ENCODE measurements around the gene DBN1. TPM values are rescaled to one million over a fixed set of nuclear protein-coding genes. Genes with fewer than 3 reads are reported as not detected.

The DBN1 gene
- total and polyA plus RNA-seq, 9 donors = 18.4 to 91.6 (median 55.7) TPM

DNA sequence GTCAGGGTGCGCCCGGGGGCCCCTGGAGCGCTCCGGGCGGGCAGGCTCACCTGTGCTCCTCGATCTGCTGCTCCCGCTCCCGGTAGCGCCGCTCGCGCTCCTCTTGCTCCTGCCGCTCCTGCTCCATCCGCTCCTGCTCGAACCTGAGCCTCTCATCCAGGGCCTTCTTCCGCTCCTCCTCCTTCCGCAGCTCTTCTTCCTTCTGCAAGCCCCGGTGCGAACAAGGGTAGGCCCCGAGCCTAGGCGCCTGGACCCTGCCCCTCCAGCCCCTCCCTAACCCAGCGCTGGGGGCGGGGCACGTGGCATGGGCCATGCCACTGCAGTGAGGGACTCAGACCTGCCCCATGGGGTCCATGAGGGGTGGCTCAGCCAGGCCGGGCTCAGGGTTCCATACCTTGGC is 6.6 kb downstream of the DBN1 start:
- H3K4me3 ChIP-seq = no peak overlapping the region
- TF ChIP-seq, protein P1, sequence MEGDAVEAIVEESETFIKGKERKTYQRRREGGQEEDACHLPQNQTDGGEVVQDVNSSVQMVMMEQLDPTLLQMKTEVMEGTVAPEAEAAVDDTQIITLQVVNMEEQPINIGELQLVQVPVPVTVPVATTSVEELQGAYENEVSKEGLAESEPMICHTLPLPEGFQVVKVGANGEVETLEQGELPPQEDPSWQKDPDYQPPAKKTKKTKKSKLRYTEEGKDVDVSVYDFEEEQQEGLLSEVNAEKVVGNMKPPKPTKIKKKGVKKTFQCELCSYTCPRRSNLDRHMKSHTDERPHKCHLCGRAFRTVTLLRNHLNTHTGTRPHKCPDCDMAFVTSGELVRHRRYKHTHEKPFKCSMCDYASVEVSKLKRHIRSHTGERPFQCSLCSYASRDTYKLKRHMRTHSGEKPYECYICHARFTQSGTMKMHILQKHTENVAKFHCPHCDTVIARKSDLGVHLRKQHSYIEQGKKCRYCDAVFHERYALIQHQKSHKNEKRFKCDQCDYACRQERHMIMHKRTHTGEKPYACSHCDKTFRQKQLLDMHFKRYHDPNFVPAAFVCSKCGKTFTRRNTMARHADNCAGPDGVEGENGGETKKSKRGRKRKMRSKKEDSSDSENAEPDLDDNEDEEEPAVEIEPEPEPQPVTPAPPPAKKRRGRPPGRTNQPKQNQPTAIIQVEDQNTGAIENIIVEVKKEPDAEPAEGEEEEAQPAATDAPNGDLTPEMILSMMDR (IDR thresholded peaks at IDR 0.05) = no peak
- TF ChIP-seq EP300 (IDR thresholded peaks at IDR 0.05) (no peak), POLR2A (IDR thresholded peaks at IDR 0.05) (no peak)
- no peaks in the 10 kb centered on the region for H3K36me3 ChIP-seq
- H3K27ac ChIP-seq = no peak overlapping the region
- no peaks in the 10 kb centered on the region for H3K9me3 ChIP-seq
- no peak for DNase-seq
- 94 to 96% (median 96%) methylated on average over 25 of the region's 25 CpGs for WGBS, 3 donors
- intact Hi-C loops (cut with DNase I) = no loop called here
- no peaks in the 10 kb centered on the region for H3K27me3 ChIP-seq
- peaks cover 4% of the 10 kb centered on the region for H3K4me1 ChIP-seq (ENCODE audit: insufficient read depth)

- no peaks in the 10 kb centered on the region for H3K36me3 ChIP-seq
Observed at GRCh38 chr5:177465044-177465443, 8.4 kb downstream of the DBN1 start.

DNA sequence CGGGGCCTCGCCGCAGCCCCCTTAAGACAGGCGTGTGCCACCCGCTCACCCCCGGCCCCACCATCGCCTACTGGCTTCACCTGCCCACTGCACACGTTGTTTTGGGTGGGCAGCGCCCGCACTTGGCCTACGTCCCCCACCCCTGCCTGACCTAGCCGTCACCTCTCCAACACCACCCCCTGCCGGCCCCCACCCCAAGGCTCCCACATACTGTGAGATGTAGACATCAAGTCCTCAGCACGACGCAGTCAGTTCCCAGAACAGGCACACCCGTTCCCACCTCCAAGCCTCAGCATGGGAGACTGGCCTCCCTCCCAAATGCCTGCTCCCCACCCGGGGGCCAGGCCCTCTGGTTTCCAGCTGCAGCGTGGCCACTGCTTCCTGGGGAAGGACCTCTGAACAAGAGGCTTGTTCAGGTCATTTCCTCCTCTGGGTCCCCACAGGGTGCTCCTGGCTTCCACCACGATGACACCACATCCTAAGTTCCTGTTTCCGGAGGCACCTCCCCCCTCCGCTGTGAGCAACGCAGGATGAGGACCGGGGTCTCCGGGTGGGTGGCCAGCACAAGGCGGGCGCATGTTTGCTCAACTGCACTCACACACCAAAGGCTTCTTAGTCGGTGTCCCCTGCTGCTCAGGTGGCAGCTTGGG is 11.3 kb downstream of the DBN1 start:
- no peaks in the 10 kb centered on the region for H3K27me3 ChIP-seq
- no peak overlapping the region for H3K4me3 ChIP-seq
- intact Hi-C loops (cut with DNase I) = no loop called here
- H3K27ac ChIP-seq = no peak overlapping the region
- H3K36me3 ChIP-seq = no peaks in the 10 kb centered on the region
- 79 to 80% (median 79%) methylated on average over 27 of the region's 27 CpGs for WGBS, 3 donors
- H3K9me3 ChIP-seq = no peaks in the 10 kb centered on the region
- TF ChIP-seq EP300 (IDR thresholded peaks at IDR 0.05) (no peak), POLR2A (IDR thresholded peaks at IDR 0.05) (no peak)
- TF ChIP-seq, protein P1 (IDR thresholded peaks at IDR 0.05) = no peak
- H3K4me1 ChIP-seq (ENCODE audit: insufficient read depth) = no peaks in the 10 kb centered on the region
- no peak for DNase-seq

More at GRCh38 chr5:177465044-177465443, 8.4 kb downstream of the DBN1 start:
- intact Hi-C loops (cut with DNase I) = no loop called here
- Histone ChIP-seq H3K27me3 (no peaks in the 10 kb centered on the region), H3K9me3 (no peaks in the 10 kb centered on the region), H3K4me3 (no peak overlapping the region), H3K4me1 (ENCODE audit: insufficient read depth) (no peaks in the 10 kb centered on the region), H3K27ac (no peak overlapping the region)
- 96 to 99% (median 98%) methylated on average over 11 of the region's 11 CpGs for WGBS, 3 donors
- no peak for DNase-seq
- TF ChIP-seq EP300 (IDR thresholded peaks at IDR 0.05) (no peak), POLR2A (IDR thresholded peaks at IDR 0.05) (no peak)
- TF ChIP-seq, protein P1 (IDR thresholded peaks at IDR 0.05) = no peak

DNA sequence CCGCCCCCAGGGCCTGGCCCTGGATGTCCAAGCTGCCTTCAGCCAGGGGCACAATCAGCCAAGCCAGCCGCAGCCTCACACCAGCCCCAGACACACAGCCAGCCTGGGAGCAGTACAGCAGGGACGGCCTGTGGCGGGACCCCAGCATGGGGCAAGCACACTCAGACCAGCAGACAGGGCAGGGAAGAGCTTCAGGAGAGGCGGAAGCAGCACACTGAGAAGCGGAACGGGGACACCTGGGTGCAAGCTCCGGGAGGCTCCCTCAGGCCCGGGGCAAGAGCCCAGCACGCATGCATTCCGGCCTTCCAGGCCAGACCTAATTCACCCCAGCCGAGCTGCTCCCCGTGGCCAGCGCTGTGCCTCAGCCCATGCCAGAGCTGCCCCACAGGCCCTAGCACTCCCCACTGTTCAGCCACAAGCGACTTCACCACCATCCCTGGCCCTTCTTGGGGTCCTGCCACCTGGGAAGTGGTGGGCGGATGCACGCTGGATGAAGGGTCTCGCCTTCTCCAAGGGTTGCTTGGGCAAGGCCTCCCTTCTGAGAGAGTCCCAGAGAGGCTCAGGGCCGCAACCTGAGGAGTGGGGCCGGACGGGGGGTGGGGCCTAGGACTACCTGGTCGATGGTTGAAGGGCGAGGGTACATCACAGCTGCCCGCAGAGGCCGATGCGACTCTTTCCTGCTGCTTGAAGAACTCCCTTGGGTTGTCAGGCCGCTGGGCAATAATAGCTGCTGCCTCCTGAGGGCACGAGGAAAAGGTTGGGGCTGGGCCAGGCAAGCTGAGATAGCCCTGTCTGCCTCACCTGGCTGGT is 13.4 kb downstream of the DBN1 start:
- Histone ChIP-seq H3K4me3 (no peak overlapping the region), H3K9me3 (no peaks in the 10 kb centered on the region), H3K27me3 (no peaks in the 10 kb centered on the region), H3K36me3 (no peaks in the 10 kb centered on the region), H3K27ac (no peak overlapping the region), H3K4me1 (ENCODE audit: insufficient read depth) (peaks cover 3% of the 10 kb centered on the region)
- 90 to 92% (median 91%) methylated on average over 21 to 28 of the region's 28 CpGs for WGBS, 3 donors
- peak in 1 of 5 donors; percentile 37 for DNase-seq
- intact Hi-C loops (cut with DNase I) = loop anchor here in 3 of 4 donors (5.0 to 10.0 kb wide), 3 partner anchors 58 to 345 kb away; partner anchors contain the start of genes MXD3 (in 2 of the 3) and PFN3 (in 1 of the 3)
- TF ChIP-seq POLR2A (IDR thresholded peaks at IDR 0.05) = no peak
- no peak for TF ChIP-seq EP300 (IDR thresholded peaks at IDR 0.05)
- TF ChIP-seq, protein P1 (IDR thresholded peaks at IDR 0.05) = no peak

All from ovary (tissue), 9 donors.